Endothelial cell (in vitro differentiated cells): Measurements from ENCODE around the gene DPM3. TPM values are rescaled to one million over a fixed set of nuclear protein-coding genes. Genes with fewer than 3 reads are reported as not detected.
"Not testable (repeated sequence)": the region's sequence is repeated elsewhere in the genome, so short reads cannot be mapped to it uniquely, and the experiment has no call there.

Source experiments
- DNase-seq: peaks from one replicate; pipeline ENCODE4 v3.0.0; 2021; ENCODE audit warnings: low spot score
- H3K27ac Mint-ChIP-seq: one replicate; pipeline ENCODE4 v1.8.0; 2021; ENCODE audit warnings: mixed read lengths, inconsistent platforms; ENCODE audit not compliant: unreplicated experiment
- H3K27me3 Mint-ChIP-seq: one replicate; pipeline ENCODE4 v1.8.0; 2021; ENCODE audit warnings: mild to moderate bottlenecking, moderate library complexity, mixed read lengths, inconsistent platforms; ENCODE audit not compliant: unreplicated experiment
- H3K36me3 Mint-ChIP-seq: one replicate; pipeline ENCODE4 v1.8.0; 2021; ENCODE audit warnings: mild to moderate bottlenecking, low read depth, mixed read lengths, inconsistent platforms; ENCODE audit not compliant: unreplicated experiment
- H3K4me1 Mint-ChIP-seq: one replicate; pipeline ENCODE4 v1.8.0; 2021; ENCODE audit warnings: mild to moderate bottlenecking, mixed read lengths, inconsistent platforms; ENCODE audit not compliant: unreplicated experiment
- H3K4me3 Mint-ChIP-seq: one replicate; pipeline ENCODE4 v1.8.0; 2021; ENCODE audit warnings: mild to moderate bottlenecking, mixed read lengths, inconsistent platforms; ENCODE audit not compliant: unreplicated experiment
- H3K9me3 Mint-ChIP-seq: one replicate; pipeline ENCODE4 v1.8.0; 2021; ENCODE audit warnings: mixed read lengths, inconsistent platforms; ENCODE audit not compliant: unreplicated experiment
- total RNA-seq: library from RNA; stranded (reverse); fragmentation: NEBNext Ultra II Directional; extraction: Animal tissue kit (Norgen Biotek cat#: 25700); gene quantifications from one replicate; pipeline ENCODE4 v1.2.1, GENCODE V29; 2021; ENCODE audit not compliant: unreplicated experiment
- TF ChIP-seq, protein P1 (sequence below): fragments of 200-600 bp; sonication (generic); IDR thresholded peaks from one replicate; pipeline ENCODE4 v1.5.0; 2021; ENCODE audit warnings: antibody characterized with exemption; ENCODE audit not compliant: unreplicated experiment

Gene DPM3
- total RNA-seq, 1 donor from 2014 or later: 39.2 TPM

DNA sequence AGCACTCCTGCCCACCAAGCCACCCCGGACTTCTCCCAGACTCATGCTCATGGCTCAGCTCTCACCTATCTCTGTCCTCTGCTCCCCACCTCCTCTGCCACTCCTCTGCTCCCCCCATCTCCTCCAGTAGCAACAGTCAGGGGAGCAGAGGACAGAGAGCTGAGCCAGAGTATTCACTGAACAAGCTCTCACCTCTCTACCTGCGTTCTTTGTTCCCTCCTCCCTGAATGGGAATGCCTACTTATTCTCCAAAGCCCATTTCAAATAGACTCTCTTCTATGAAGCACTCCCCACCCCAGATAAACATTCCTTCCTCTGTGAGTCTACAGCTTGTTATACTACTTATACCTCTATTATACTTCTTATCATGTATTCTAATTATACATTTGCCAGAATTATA is 19.1 kb downstream of the DPM3 start:
- Mint-ChIP-seq H3K27ac (no peak overlapping the region), H3K4me3 (no peak overlapping the region), H3K4me1 (peaks cover 26% of the 10 kb centered on the region), H3K9me3 (no peaks in the 10 kb centered on the region), H3K27me3 (peaks cover 9% of the 10 kb centered on the region), H3K36me3 (no peaks in the 10 kb centered on the region)
- no peak for DNase-seq
- TF ChIP-seq, protein P1, sequence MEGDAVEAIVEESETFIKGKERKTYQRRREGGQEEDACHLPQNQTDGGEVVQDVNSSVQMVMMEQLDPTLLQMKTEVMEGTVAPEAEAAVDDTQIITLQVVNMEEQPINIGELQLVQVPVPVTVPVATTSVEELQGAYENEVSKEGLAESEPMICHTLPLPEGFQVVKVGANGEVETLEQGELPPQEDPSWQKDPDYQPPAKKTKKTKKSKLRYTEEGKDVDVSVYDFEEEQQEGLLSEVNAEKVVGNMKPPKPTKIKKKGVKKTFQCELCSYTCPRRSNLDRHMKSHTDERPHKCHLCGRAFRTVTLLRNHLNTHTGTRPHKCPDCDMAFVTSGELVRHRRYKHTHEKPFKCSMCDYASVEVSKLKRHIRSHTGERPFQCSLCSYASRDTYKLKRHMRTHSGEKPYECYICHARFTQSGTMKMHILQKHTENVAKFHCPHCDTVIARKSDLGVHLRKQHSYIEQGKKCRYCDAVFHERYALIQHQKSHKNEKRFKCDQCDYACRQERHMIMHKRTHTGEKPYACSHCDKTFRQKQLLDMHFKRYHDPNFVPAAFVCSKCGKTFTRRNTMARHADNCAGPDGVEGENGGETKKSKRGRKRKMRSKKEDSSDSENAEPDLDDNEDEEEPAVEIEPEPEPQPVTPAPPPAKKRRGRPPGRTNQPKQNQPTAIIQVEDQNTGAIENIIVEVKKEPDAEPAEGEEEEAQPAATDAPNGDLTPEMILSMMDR: no peak

DNA sequence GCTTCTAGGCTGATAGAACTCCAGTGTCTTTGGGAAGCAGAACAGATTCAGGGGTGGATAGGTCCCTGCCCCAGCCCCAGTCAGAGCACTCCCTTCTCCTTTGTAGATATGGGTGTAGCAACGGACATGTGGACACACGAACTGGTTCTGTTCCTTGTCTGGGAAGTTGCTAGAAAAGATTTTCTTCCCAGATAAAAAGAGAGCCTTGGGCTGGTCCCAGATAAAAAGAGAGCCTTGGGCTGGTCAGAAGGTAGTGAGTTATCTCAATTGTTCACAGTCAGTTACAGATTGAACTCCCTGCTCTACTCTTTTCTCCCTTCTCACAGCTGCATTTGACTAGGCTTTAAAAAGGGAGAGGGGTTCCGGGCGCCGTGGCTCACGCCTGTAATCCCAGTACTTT is 20.1 kb downstream of the DPM3 start:
- Mint-ChIP-seq H3K36me3 (no peaks in the 10 kb centered on the region), H3K27ac (no peak overlapping the region), H3K27me3 (peaks cover 7% of the 10 kb centered on the region), H3K4me1 (peaks cover 22% of the 10 kb centered on the region), H3K4me3 (no peak overlapping the region), H3K9me3 (no peaks in the 10 kb centered on the region)
- no peak for DNase-seq
- TF ChIP-seq, protein P1: no peak

DNA sequence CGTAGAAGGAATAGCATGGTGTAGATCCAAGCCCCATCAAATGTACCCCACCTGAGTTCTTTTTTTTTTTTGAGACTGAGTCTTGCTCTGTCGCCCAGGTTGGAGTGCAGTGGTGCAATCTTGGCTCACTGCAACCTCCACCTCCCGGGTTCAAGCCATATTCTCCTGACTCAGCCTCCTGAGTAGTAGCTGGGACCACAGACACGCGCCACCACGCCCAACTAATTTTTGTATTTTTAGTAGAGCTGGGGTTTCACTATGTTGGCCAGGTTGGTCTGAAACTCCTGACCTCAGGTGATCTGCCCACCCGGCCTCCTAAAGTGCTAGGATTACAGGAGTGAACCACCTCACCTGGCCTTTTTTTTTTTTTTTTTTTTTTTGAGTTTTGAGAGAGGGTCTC is 22.2 kb downstream of the DPM3 start:
- not testable (repeated sequence) for H3K9me3 Mint-ChIP-seq, H3K27ac Mint-ChIP-seq

DNA sequence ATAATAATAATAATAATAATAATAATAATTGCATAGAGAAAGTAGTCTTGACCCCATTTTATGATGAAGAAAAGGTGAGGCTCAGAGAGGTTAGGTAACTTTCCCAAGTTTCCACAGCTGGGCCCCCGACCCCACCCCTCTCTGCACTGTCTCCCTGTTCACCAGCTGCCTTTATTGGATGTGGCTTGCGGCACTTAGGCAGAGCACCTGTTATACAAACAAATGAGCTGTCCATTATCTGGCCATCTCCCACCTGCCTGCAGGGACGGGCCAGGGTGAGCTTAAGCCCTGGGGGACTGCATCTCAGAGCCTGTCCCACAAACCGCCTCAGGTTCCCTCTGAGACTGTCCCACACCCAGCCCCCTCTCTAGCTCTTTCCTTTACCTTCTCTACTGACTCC is 22.7 kb downstream of the DPM3 start:
- TF ChIP-seq, protein P1: no peak
- Mint-ChIP-seq H3K27ac (no peak overlapping the region), H3K36me3 (no peaks in the 10 kb centered on the region), H3K9me3 (no peaks in the 10 kb centered on the region), H3K4me1 (peaks cover 12% of the 10 kb centered on the region), H3K4me3 (no peak overlapping the region), H3K27me3 (no peaks in the 10 kb centered on the region)
- no peak for DNase-seq

More for the DNA sequence above, 22.2 kb downstream of the DPM3 start:
- not testable (repeated sequence) for H3K4me3 Mint-ChIP-seq, H3K36me3 Mint-ChIP-seq, H3K27me3 Mint-ChIP-seq, DNase-seq
- H3K4me1 Mint-ChIP-seq: peaks cover 12% of the 10 kb centered on the region

DNA sequence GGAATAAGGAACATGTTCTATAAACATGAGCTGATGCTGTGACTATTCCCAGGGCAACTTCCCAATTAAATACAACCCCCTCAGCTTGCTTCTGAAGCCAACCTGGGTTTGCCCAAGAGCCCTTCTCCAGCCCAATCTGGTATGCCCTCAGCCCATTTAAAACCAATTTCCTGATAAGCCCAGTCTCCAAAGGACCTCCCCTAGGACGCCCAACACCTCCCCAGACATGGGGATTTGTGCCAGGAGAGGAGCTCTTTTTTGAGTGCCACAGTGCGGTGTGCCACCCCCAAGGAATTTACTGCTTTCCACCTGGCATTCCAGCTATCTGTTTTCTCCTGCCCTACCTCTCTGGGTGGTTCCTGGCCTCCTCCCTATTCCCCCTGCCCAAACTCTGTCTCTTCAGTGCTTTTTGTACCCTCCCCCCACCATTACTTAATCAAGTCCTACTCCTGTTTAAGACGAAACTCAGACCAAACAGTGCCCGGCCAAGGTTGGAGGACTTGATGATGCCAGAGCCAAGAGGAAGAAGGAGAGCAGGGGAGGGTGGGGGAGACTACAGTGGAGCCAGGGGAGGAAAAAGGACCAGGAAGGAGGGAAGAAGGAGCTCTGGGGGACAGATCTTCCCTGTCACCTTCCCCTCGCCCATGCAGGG is 24.1 kb downstream of the DPM3 start:
- H3K4me1 Mint-ChIP-seq: peaks cover 6% of the 10 kb centered on the region
- H3K27ac Mint-ChIP-seq: no peak overlapping the region
- peaks cover 1% of the 10 kb centered on the region for H3K27me3 Mint-ChIP-seq
- TF ChIP-seq, protein P1: no peak
- H3K9me3 Mint-ChIP-seq: no peaks in the 10 kb centered on the region
- H3K4me3 Mint-ChIP-seq: no peak overlapping the region
- DNase-seq: no peak
- H3K36me3 Mint-ChIP-seq: no peaks in the 10 kb centered on the region
